CD4-positive, alpha-beta memory T cell (primary cell): ENCODE data around the gene PTPRN. TPM values are rescaled to one million over a fixed set of nuclear protein-coding genes. Genes with fewer than 3 reads are reported as not detected.

ENCODE experiments used
- CTCF ChIA-PET: fragments of 350-600 bp; sonication (Branson Sonifier 250); formaldehyde crosslinking; loops from one replicate; lab custom pipeline; 2021; ENCODE audit warnings: inconsistent platforms; ENCODE audit not compliant: partially characterized antibody; lab: Charles Lee
- POLR2A ChIA-PET: fragments of 350-600 bp; sonication (Branson Sonifier 250); formaldehyde crosslinking; loops from one replicate; lab custom pipeline; 2021; ENCODE audit not compliant: partially characterized antibody; lab: Charles Lee
- DNase-seq, 5 donors: peaks; one replicate each; pipeline versions ENCODE4 v3.0.0 to v3.0.0-alpha.2; 2020 to 2022; ENCODE audit warnings: mixed read lengths in 1 of 5
- H3K27ac ChIP-seq: one replicate; pipeline ENCODE4 v1.7.0; 2013; ENCODE audit warnings: low read depth, low read length
- H3K27me3 ChIP-seq: 2 replicates; pipeline ENCODE4 v1.7.0; 2013; ENCODE audit warnings: mild to moderate bottlenecking, low read length, moderate library complexity; ENCODE audit not compliant: insufficient read depth
- H3K36me3 ChIP-seq: 2 replicates; pipeline ENCODE4 v1.7.0; 2013; ENCODE audit warnings: mild to moderate bottlenecking, low read length, moderate library complexity; ENCODE audit not compliant: insufficient read depth
- H3K4me1 ChIP-seq: 2 replicates; pipeline ENCODE4 v1.7.0; 2013; ENCODE audit warnings: mild to moderate bottlenecking, low read length, moderate library complexity; ENCODE audit not compliant: insufficient read depth
- H3K4me3 ChIP-seq, 2 donors: one replicate each; pipeline ENCODE4 v1.7.0; 2013; ENCODE audit warnings: low read length in 2 of 2, mild to moderate bottlenecking in 1 of 2
- H3K9me3 ChIP-seq, 2 donors: one replicate each; pipeline ENCODE4 v1.7.0; 2013; ENCODE audit warnings: low read length in 2 of 2, control low read depth in 1 of 2; ENCODE audit not compliant: control insufficient read depth in 1 of 2
- H3K27ac Mint-ChIP-seq, 7 donors: one replicate each; pipeline ENCODE4 v1.8.0; 2020 to 2021; ENCODE audit warnings: mixed read lengths in 7 of 7, mild to moderate bottlenecking in 6 of 7, inconsistent platforms in 3 of 7, moderate library complexity in 3 of 7
- H3K27me3 Mint-ChIP-seq, 2 donors: one replicate each; pipeline ENCODE4 v1.8.0; 2020 to 2021; ENCODE audit warnings: mixed read lengths in 2 of 2
- H3K36me3 Mint-ChIP-seq, 2 donors: one replicate each; pipeline ENCODE4 v1.8.0; 2020 to 2021; ENCODE audit warnings: mixed read lengths in 2 of 2, inconsistent platforms in 1 of 2, mild to moderate bottlenecking in 1 of 2
- H3K4me1 Mint-ChIP-seq, 4 donors: one replicate each; pipeline ENCODE4 v1.8.0; 2020 to 2021; ENCODE audit warnings: mixed read lengths in 4 of 4, mild to moderate bottlenecking in 1 of 4
- H3K4me3 Mint-ChIP-seq, 8 donors: one replicate each; pipeline ENCODE4 v1.8.0; 2020 to 2021; ENCODE audit warnings: mixed read lengths in 8 of 8, mild to moderate bottlenecking in 7 of 8, moderate library complexity in 6 of 8, inconsistent platforms in 3 of 8
- H3K9me3 Mint-ChIP-seq, 8 donors: one replicate each; pipeline ENCODE4 v1.8.0; 2020 to 2021; ENCODE audit warnings: mixed read lengths in 8 of 8, mild to moderate bottlenecking in 5 of 8, inconsistent platforms in 3 of 8, moderate library complexity in 1 of 8
- intact Hi-C: fragments of 100-400 bp; cut with micrococcal nuclease; formaldehyde crosslinking; loops from one replicate; pipeline ENCODE4 v1.15.1; 2023
- polyA plus RNA-seq, 2 donors: library from polyadenylated mRNA; unstranded; fragments of 300-500 nt; fragmentation: Illumina TruSeq; gene quantifications; one replicate each; pipeline ENCODE4 v1.2.3, GENCODE V29; 2021
- total RNA-seq, 2 experiments: library from RNA; stranded (reverse); gene quantifications; one replicate each; pipeline ENCODE4 v1.2.3, GENCODE V29; 2021

The PTPRN gene
- total RNA-seq (not detected), polyA plus RNA-seq (under 1 TPM in 1 of 2 donors, not detected in 1; 0.31 TPM)

- Mint-ChIP-seq H3K27ac (peak within 1 kb of the TSS in 1 of 7 donors; percentile 58), H3K36me3 (no peaks in the 10 kb centered on the region), H3K4me3 (no peak within 1 kb of the TSS), H3K4me1 (peaks cover 0 to 3% (median under 1%) of the 10 kb centered on the region in 4 donors), H3K9me3 (peaks cover 0 to 5% (median 2%) of the 10 kb centered on the region in 8 donors), H3K27me3 (peaks cover 37 to 43% of the 10 kb centered on the region in 2 donors)
- Histone ChIP-seq H3K9me3 (no peaks in the 10 kb centered on the region), H3K4me1 (no peaks in the 10 kb centered on the region), H3K4me3 (no peak within 1 kb of the TSS), H3K36me3 (no peaks in the 10 kb centered on the region), H3K27me3 (peaks cover 18% of the 10 kb centered on the region), H3K27ac (no peak within 1 kb of the TSS)
- intact Hi-C loops = no loop called here
- CTCF ChIA-PET = interaction anchor here (1.5 to 1.6 kb wide), 2 partner anchors 9 to 44 kb away, joined by 5 to 8 read pairs; no protein-coding TSS in a partner anchor
- POLR2A ChIA-PET = no interaction called here
- DNase-seq = no peak
These were observed at the start of gene PTPRN for GRCh38 chr2:219309278-219309677. TSS of gene PTPRN (minus strand) at chr2:219309401. CDS start at chr2:219309332, 69 bp downstream.

- Mint-ChIP-seq H3K27ac (no peak overlapping the region), H3K4me3 (peak overlapping the region in 3 of 8 donors; percentile 21 to 27 (median 26)), H3K4me1 (peaks cover 0 to 2% (median 0%) of the 10 kb centered on the region in 4 donors), H3K27me3 (peaks cover 35 to 38% of the 10 kb centered on the region in 2 donors), H3K36me3 (peaks cover 0 to 8% of the 10 kb centered on the region in 2 donors), H3K9me3 (peaks cover 0 to 2% (median 0%) of the 10 kb centered on the region in 8 donors)
- Histone ChIP-seq H3K36me3 (no peaks in the 10 kb centered on the region), H3K4me1 (no peaks in the 10 kb centered on the region), H3K9me3 (no peaks in the 10 kb centered on the region), H3K27ac (no peak overlapping the region), H3K27me3 (no peaks in the 10 kb centered on the region), H3K4me3 (no peak overlapping the region)
- ChIA-PET POLR2A (no interaction called here), CTCF (no interaction called here)
- intact Hi-C loops = no loop called here
- DNase-seq = no peak
These were observed 49.2 kb upstream of the PTPRN start for GRCh38 chr2:219358170-219359075.

GRCh38 chr2:219356834-219357233 is 47.6 kb upstream of the PTPRN start:
- peaks cover 0 to 2% (median 0%) of the 10 kb centered on the region in 8 donors for H3K9me3 Mint-ChIP-seq
- H3K36me3 Mint-ChIP-seq = peaks cover 0 to 5% of the 10 kb centered on the region in 2 donors
- no peak overlapping the region for H3K27ac ChIP-seq
- H3K4me3 Mint-ChIP-seq = peak overlapping the region in 2 of 8 donors; percentile 24 to 31
- no peaks in the 10 kb centered on the region for H3K4me1 ChIP-seq
- no peaks in the 10 kb centered on the region for H3K9me3 ChIP-seq
- peaks cover 0 to 2% (median 0%) of the 10 kb centered on the region in 4 donors for H3K4me1 Mint-ChIP-seq
- H3K4me3 ChIP-seq = no peak overlapping the region
- CTCF ChIA-PET = no interaction called here
- POLR2A ChIA-PET = no interaction called here
- no peaks in the 10 kb centered on the region for H3K36me3 ChIP-seq
- H3K27ac Mint-ChIP-seq = no peak overlapping the region
- DNase-seq = no peak
- H3K27me3 ChIP-seq = no peaks in the 10 kb centered on the region
- intact Hi-C loops = no loop called here
- peaks cover 37 to 41% of the 10 kb centered on the region in 2 donors for H3K27me3 Mint-ChIP-seq

GRCh38 chr2:219354582-219354981 is 45.4 kb upstream of the PTPRN start:
- no peaks in the 10 kb centered on the region for H3K9me3 ChIP-seq
- H3K27ac ChIP-seq = no peak overlapping the region
- Mint-ChIP-seq H3K36me3 (no peaks in the 10 kb centered on the region), H3K4me1 (peaks cover 0 to 2% (median 0%) of the 10 kb centered on the region in 4 donors), H3K27ac (no peak overlapping the region), H3K27me3 (peaks cover 30 to 38% of the 10 kb centered on the region in 2 donors), H3K9me3 (peaks cover 0 to 5% (median 0%) of the 10 kb centered on the region in 8 donors), H3K4me3 (no peak overlapping the region)
- no peaks in the 10 kb centered on the region for H3K36me3 ChIP-seq
- DNase-seq = no peak
- H3K4me3 ChIP-seq = no peak overlapping the region
- H3K4me1 ChIP-seq = no peaks in the 10 kb centered on the region
- intact Hi-C loops = no loop called here
- no peaks in the 10 kb centered on the region for H3K27me3 ChIP-seq
- POLR2A ChIA-PET = no interaction called here
- CTCF ChIA-PET = interaction anchor here (0.7 kb wide), 1 partner anchor 324 kb away, joined by 3 read pairs; no protein-coding TSS in a partner anchor

- Histone ChIP-seq H3K27ac (no peak overlapping the region), H3K9me3 (no peaks in the 10 kb centered on the region), H3K4me1 (no peaks in the 10 kb centered on the region), H3K4me3 (no peak overlapping the region), H3K36me3 (no peaks in the 10 kb centered on the region), H3K27me3 (no peaks in the 10 kb centered on the region)
- CTCF ChIA-PET = interaction anchor here (0.9 to 1.6 kb wide), 4 partner anchors 8 to 43 kb away, joined by 3 to 5 read pairs (median 4); no protein-coding TSS in a partner anchor
- peaks cover 0 to 5% (median 0%) of the 10 kb centered on the region in 8 donors for H3K9me3 Mint-ChIP-seq
- no peak overlapping the region for H3K27ac Mint-ChIP-seq
- no peak overlapping the region for H3K4me3 Mint-ChIP-seq
- POLR2A ChIA-PET = no interaction called here
- peaks cover 0 to 2% (median 0%) of the 10 kb centered on the region in 4 donors for H3K4me1 Mint-ChIP-seq
- no peak for DNase-seq
- peaks cover 33 to 37% of the 10 kb centered on the region in 2 donors for H3K27me3 Mint-ChIP-seq
- intact Hi-C loops = no loop called here
- no peaks in the 10 kb centered on the region for H3K36me3 Mint-ChIP-seq
These were observed 43.9 kb upstream of the PTPRN start for GRCh38 chr2:219353129-219353528.

GRCh38 chr2:219352448-219353023 is 43.3 kb upstream of the PTPRN start:
- Mint-ChIP-seq H3K9me3 (peaks cover 0 to 5% (median 0%) of the 10 kb centered on the region in 8 donors), H3K36me3 (no peaks in the 10 kb centered on the region), H3K27me3 (peaks cover 32 to 40% of the 10 kb centered on the region in 2 donors), H3K27ac (no peak overlapping the region), H3K4me3 (no peak overlapping the region), H3K4me1 (peaks cover 0 to 2% (median 0%) of the 10 kb centered on the region in 4 donors)
- H3K36me3 ChIP-seq = no peaks in the 10 kb centered on the region
- H3K27me3 ChIP-seq = no peaks in the 10 kb centered on the region
- no peaks in the 10 kb centered on the region for H3K9me3 ChIP-seq
- H3K4me3 ChIP-seq = no peak overlapping the region
- CTCF ChIA-PET = interaction anchor here (0.9 to 1.8 kb wide), 8 partner anchors 7 to 295 kb away, joined by 3 to 5 read pairs (median 4); no protein-coding TSS in a partner anchor
- no peak overlapping the region for H3K27ac ChIP-seq
- intact Hi-C loops = loop anchor here (1.0 kb wide), 3 partner anchors 75 to 294 kb away; partner anchors contain the start of gene NHEJ1
- POLR2A ChIA-PET = no interaction called here
- peak; percentile 45 to 62 (median 57) for DNase-seq
- no peaks in the 10 kb centered on the region for H3K4me1 ChIP-seq
